CD4-positive, alpha-beta T cell treated with Interleukin-12 subunit alpha and Interleukin-12 subunit beta, for 1 hour (primary cell): ENCODE data around the gene LITAFD.
"Not testable (repeated sequence)": the region's sequence is repeated elsewhere in the genome, so short reads cannot be mapped to it uniquely, and the experiment has no call there.

ENCODE experiments used
- DNase-seq: peaks from one replicate; pipeline ENCODE4 v3.0.0-alpha.2; 2020

LITAFD gene

DNA sequence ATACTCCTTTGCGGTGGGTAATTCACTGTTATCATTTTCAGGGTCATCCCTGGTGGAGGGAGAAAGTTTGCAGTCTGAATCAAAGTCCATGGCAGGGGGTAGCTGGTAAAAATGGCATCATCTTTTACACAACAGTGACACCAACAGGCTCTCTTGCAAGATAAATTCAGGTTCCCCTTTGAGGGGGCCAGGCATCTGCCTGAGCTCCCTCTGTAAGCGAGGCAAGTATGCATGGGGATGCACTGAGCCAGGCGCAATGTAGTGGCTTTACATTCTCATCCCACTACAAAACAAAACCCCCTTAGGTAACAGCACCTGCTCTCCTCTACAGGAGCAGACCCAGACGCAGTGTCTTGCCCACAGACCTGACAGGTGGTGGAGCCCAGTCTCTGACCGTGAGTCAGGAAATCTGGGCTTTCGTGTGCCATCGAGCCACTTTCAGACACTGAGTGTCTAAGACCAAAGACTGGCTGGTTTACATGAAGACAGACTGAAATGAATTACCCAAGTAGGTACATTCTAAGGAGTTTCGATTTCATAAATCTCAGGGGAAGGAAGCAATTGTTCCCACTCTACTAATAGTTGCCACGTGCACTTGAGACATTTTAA is 17.7 kb downstream of the LITAFD start:
- DNase-seq: no peak

DNA sequence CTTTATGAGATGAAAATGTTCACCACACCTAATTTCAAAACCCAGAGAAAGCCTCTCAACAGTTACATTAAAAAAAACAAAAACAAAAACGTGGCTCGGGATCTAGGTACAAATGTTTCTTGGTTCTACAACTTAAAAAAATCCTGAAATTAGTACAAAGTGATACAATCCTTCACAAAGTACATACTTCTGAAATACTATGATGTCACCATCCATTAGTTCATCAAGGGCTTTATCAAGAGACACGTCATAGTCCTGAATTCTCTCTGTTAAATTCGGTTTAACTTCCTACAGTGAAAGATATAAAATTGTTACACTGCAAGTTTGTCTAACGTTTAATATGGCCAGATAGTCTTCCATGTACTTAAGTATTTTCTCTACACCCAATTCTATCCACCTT is 18.2 kb downstream of the LITAFD start:
- DNase-seq: no peak

DNA sequence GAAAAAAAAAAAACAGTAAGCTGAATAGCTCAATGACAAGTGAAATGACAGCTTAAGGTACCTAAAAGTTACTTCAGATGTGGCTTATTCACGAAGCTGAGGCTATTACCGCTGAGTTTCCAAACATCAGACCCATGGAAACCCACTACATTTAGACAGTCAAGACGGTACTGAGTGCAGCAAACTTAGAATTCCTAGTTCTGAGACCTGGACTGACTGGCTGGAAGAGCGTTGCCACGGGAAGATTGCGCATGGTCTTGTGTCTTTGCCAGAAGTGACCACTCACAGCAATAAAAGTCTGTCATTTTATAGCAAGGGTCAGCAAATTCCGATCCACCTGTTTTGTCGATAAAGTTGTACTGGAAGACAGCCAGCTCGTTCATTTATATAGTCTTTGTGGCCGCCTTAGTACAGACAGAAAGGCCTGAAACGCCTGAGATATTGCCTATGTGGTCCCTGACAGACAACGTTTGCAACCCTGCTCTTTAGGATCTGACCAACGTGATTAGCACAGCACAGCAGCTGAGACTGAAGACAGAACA is 19.2 kb downstream of the LITAFD start:
- DNase-seq: no peak

DNA sequence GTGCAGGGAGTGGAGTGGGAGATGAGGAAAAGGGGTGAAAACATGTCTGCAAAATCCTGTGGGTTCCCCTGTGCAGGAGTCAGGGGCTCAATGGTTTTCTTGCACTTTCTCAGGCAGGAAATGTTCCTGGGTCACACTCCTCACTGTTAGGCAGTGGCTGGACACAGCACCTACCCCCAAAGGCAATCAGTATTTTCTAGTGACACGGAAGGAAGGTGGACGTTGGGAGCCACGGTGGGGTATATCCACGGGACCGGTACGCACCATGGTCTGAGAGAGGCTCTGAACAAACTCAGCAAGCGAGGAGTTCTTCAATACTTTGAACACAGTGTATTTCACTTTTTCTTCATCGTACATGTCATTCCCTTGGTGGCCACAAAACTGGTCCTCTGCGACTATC is 20.9 kb downstream of the LITAFD start:
- no peak for DNase-seq

GRCh38 chr16:8904018-8904430 is 21.9 kb downstream of the LITAFD start:
- no peak for DNase-seq

GRCh38 chr16:8905168-8905762 is 23.1 kb downstream of the LITAFD start:
- DNase-seq: peak; percentile 38

- DNase-seq: no peak
Measured at GRCh38 chr16:8905795-8906591, 23.8 kb downstream of the LITAFD start.

GRCh38 chr16:8907096-8907495 is 24.9 kb downstream of the LITAFD start:
- DNase-seq: no peak

GRCh38 chr16:8908810-8909468 is 26.8 kb downstream of the LITAFD start:
- DNase-seq: no peak

GRCh38 chr16:8910811-8911210 is 28.7 kb downstream of the LITAFD start:
- DNase-seq: no peak

DNA sequence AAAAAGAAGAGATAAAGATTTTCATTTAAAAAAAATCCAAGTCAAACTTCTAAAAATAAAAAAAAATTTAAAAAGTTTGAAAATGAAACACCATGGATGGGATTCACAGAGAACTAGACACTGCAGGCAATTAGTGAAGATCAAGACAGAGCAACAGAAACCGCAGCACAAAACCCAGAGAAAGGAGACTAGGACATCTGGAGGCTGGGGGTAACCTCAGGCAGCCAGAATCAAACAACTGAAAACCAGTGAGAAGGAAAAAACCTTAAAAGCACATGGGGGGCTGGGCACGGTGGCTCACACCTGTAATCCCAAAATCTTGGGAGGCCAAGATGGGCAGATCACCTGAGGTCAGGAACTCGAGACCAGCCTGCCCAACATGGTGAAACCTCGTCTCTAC is 30.6 kb downstream of the LITAFD start:
- DNase-seq: no peak

- no peak for DNase-seq
Measured at GRCh38 chr16:8914098-8914497, 31.9 kb downstream of the LITAFD start.

DNA sequence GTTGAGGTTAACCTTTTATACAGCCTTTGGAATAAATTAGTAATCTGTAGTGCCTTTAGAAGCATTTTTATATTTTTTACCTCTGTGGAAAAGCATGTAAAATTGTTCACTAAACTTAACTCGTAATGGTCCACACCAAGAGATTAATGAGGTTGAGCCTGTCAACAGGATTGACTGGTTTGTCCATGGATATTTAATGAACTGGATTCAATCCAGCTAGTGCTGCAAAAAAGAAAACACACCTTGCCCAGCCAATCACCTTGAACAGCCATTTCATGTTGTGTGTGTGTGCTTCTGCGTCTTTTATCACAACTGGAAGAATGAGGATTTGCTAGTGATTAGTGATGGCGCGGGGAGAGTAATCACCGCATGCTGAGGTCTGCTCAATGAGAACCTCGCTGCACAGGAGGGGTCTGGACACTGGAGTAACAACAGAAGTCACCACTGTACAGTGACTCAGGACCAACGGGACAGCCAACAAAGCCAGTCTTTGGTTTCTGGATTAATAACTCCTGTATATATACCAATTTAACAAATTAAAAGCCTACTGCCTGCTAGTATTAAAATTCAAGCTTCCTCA is 33.7 kb downstream of the LITAFD start:
- DNase-seq: no peak

GRCh38 chr16:8916541-8917225 is 34.5 kb downstream of the LITAFD start:
- no peak for DNase-seq

DNA sequence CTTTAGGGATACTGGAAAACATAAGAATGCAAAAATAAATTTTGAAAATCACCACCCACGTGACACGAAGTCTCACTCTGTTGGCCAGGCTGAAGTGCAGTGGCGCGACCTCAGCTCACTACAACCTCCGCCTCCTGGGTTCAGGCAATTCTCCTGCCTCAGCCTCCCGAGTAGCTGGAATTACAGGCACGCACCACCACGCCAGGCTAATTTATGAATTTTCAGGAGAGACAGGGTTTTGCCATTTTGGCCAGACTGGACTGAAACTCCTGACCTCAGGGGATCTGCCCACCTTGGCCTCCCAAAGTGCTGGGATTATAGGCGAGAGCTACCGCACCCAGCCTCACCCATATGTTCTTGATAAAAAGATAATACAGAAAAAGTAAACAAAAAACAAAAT is 35.2 kb downstream of the LITAFD start:
- not testable (repeated sequence) for DNase-seq

DNA sequence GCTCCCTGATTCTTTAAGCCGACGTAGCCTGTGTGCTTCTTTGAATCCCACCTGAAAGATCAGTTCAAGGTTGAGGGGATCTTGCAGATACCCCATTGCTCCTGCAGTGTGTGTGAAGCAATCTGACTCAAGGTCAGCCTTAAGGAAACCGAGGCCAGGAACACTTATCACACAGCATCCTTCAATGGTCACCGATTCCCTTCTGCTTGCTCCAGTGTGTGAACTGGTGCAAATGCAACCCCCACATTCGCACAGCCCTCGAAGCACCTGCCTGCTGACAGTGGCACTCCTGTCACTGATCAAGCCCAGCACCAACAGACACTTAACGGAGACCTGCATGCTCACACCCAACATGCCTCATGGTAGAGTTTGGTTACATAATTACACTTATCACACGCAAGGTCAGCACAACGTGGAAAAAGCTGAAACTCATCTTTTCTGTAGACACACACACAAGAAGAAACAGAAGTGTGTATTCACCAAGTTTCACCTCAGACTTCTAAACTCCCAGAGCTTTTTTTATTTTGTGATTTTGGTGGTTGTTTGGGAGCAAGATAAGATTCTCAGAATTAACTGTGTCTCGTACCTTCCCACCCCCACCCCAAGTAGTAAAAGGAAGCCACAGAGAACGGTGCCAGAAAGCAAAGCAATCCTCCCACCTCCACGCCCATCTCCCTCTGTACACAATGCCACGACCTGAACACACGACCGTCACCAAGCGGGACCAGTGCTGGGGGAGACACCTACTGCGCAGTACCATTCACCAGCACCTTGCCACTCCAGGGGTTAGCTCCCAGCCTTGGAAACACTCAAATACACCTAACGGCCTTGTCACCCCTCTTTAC is 37.2 kb downstream of the LITAFD start:
- DNase-seq: no peak

- DNase-seq: no peak
Measured at GRCh38 chr16:8919934-8920462, 37.8 kb downstream of the LITAFD start.

DNA sequence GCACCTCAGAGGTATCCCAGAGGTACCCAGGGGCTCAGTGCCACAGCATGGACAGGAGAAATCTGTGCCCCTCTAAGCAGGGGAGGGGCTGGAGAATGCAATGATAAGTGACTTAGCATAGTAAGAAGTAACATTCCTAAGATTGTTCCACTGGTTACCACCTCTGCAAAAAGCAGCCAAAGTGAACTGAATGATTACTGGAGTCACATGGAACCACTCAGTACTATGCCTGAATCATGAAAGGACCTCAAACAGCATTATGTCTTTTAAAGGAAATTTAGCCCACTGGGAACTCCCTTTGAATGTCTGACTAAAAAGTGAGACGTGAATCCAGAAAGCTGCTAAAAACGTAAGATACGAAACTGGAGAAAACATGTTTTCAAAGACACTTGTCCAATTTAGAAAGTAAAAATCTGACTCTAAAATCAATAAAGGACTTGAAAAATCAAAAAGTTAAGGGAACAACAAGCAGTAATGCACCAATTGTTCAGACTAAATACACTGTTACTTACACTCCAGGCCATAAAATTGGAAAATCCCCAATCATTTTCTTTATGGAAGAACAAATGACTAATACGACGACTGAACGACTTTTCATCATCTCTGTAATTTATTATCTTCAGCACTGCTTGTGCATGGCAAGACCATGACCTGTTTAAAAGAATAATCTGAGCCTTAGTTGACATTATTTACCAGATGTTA is 38.6 kb downstream of the LITAFD start:
- DNase-seq: no peak

DNA sequence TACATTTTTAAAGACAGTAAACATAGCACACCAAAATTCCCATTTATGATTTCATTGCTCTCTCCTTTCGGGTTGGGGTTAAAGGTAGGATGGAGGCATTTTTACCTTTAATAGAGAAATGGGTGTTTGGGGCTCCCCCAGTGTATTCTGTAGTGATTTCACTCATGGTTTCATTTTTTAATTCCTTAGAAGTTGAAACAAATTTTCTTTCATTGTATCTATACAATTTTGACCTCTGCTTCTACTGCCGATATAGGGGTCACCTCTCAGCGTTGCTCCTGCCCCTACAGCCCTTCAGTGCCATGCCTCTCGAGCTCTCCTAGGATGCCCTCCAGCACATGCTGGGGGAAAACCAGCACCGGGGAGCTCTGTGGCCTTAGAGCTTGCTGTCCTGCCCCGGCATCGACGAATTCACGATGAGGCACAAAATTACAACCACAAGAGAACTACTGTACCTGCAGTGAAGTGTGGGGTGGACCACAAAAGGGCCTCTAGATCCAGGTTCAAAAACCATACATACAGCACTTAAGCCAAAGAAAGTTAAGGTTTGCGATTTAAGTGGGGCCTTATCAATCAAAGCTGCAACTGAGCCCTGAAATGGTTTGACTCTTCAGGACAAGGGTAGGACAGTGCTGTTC is 39.3 kb downstream of the LITAFD start:
- no peak for DNase-seq

- DNase-seq: no peak
Measured at GRCh38 chr16:8923199-8923598, 41.0 kb downstream of the LITAFD start.
